LNCAP (cell line): Measurements from ENCODE around the gene LSM12.
A peak's percentile ranks its signal among the peaks of the same experiment; 100 is the strongest.

Experiments
- TF ChIP-seq, protein P1 (sequence below): fragments of 450-650 bp; IDR thresholded peaks from 2 replicates; pipeline ENCODE4 v1.5.1; 2017; ENCODE audit warnings: mild to moderate bottlenecking

LSM12 gene

DNA sequence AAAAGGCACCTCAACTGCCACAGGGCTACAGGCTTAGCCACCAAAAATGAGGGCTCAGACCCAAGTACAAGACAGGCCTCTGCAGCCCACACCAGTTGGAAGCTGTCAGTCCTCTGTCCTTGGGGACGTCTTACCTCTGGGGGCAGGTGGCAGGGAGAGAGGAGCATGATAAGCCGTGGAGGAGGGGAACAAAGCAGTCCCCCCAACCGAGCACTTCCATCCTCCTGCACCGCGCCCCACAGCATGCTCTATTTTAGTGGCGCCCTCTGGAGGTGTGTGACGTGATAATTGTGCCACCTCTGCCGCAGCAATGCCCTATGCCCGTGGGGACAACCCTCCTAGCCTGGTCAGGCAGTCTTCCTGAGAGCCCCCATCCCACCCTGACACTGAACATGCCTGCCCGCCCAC is 17.7 kb upstream of the LSM12 start:
- TF ChIP-seq, protein P1, sequence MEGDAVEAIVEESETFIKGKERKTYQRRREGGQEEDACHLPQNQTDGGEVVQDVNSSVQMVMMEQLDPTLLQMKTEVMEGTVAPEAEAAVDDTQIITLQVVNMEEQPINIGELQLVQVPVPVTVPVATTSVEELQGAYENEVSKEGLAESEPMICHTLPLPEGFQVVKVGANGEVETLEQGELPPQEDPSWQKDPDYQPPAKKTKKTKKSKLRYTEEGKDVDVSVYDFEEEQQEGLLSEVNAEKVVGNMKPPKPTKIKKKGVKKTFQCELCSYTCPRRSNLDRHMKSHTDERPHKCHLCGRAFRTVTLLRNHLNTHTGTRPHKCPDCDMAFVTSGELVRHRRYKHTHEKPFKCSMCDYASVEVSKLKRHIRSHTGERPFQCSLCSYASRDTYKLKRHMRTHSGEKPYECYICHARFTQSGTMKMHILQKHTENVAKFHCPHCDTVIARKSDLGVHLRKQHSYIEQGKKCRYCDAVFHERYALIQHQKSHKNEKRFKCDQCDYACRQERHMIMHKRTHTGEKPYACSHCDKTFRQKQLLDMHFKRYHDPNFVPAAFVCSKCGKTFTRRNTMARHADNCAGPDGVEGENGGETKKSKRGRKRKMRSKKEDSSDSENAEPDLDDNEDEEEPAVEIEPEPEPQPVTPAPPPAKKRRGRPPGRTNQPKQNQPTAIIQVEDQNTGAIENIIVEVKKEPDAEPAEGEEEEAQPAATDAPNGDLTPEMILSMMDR = peak; percentile 34; the same call in 1 of the 2 replicates

DNA sequence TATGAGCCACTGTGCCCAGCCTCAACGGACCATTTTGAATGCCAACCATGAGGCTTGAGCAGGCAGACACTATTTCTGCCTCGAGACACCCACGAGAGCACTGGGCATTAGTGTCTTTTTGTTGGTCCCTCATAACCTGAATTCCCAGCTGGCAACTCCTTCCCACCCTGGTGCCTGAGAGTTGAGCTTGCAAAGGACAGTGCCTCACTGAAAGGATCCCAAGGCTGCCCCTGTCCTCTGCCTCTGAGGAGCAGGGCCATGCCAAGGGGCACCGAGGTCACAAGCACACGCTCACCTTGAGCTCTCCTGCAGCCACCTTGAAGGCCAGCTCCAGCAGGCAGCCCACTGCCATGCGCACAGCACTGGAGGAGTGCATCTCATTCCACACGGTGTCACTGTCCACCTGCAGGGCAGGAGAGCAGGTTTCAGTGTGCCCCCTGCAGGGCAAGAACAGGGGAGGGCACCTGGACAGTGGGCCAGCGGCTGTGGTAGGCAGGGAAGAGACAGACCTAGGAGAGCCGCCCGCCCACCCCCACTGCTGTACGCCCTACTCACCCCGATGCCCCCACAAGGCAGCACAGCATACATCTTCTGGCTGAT is 16.9 kb upstream of the LSM12 start:
- TF ChIP-seq, protein P1 = no peak; the same call in 1 of the 2 replicates

DNA sequence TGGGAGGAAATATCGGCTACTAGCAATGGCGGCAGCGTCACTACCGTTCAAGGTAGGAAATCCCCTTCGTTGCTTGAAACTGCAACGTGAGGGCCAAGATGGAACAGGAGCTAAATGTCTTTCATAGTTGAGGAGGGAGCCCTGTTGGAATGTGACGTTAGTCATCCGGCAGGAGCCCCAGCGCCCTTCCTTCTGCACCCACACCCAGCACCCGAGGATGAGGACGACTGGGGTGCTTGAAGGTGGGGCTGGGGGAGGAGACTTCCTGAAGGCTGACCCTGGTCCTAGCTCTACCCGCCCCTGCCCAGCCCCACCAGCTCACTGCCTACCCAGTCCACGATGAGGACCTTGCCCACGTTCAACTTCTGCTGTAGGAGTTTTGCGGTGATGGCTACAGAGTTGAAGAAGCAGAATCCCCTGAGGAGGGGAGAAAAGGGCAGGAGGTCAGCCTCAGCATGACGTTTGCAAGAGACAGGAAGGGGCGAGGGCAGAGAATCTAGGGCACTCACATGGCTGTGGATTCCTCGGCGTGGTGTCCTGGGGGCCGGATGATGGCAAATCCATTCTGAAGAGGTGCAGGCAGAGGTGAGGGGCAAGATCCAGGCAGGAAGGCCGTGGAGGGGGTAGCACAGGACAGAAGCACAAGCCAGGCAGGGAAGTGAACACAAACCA is 15.9 kb upstream of the LSM12 start:
- TF ChIP-seq, protein P1 = no peak

DNA sequence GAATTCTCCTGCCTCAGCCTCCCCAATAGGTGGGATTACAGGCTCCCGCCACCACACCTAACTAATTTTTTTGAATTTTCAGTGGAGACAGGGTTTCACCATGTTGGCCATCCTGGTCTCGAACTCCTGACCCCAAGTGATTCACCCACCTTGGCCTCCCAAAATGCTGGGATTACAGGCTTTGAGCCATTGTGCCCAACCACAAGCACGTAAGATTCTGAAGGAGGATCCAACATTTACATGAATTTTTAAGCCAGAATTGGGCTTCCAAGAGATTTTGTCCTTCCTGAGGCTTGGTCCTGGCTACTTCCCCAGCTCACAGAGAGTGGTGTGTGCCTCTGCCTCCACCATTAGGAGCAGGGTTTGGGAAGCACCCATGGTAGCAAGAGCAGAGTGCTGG is 15.2 kb upstream of the LSM12 start:
- TF ChIP-seq, protein P1 = no peak

DNA sequence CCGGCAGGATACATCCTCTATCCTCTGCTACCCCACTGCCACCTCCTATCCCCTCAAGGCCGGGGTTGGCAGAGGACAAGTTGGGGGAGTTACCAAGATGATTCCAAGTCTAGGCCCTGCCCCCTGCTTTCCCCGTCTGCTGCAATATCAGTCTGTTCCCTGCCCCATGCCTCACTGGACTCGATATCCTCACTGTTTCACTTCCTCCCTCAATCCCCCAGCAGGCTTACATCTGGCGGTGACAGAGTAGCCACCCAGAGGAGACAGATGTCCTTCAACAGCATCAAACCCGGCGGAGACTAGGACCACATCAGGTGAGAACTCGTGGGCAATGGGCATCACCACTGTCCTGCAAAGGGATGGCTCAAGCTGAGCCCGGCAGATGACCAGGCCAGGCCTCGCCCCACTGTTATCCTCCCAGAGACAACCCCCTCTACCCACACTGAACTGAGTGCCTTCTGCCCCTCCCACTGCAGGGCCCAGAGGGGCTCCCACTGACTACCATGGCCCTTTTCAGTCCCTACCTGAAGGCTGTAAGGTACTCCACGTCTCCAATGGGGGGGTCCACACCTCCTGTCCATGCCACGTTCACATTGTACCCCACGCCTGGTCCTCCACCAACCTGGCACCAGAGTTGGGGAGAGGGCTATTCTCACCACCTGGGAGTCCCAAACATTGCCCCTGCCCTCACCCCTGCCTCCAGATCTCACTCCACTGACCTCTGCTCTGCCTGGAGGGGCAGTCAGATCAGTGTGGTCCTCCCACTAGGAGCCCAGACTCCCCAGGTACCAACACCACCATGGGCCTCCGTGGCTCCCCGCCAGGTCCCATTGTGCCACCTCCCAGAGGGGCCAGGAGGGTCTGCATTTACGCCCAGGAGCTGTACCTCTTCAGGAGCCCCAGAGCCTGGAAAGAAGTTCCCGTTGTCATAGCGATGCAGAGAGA is 13.7 kb upstream of the LSM12 start:
- TF ChIP-seq, protein P1 = no peak

DNA sequence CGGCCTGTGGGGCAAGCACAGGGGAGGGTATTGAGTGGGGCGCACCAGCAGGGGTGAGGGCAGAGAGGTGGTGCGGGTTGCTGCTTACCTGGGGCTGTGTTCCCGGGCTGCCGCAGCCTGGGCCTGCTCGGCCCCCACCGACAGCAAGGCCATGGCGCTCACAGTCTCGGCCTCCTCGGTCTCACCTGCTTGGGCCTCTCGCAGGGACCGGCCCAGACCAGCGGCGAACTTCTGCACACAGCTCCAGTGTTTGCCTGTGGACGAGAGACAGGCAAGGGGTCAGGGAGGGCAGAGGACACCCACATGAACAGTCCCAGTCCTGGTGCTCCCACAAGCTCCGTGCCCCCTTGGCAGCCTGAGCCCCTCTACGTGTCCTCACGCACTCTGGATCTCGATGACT is 11.9 kb upstream of the LSM12 start:
- TF ChIP-seq, protein P1 = no peak

DNA sequence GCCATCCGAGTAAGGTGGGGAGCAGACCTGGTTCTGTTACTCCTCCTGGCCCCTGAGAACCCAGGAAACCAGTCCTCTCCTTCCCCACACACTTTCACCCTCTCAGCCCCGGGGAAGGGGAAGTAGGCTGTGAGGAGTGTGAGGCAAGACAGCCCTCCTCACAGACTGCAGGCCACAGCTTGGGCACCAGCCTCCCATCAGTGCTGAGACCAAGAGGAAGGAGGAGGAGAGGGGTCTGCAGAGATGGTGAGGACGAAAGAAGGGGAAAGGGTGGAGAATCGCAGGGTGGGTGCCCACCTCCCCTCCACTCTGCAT is 11.1 kb upstream of the LSM12 start:
- TF ChIP-seq, protein P1 = no peak
